NCI-H446 treated with DMSO at 0.1 percent for 48 hours (cell line): Measurements from ENCODE around the gene UBALD1.

ENCODE experiments used
- DNase-seq: peaks from one replicate; lab custom pipeline; 2025; lab: John Stamatoyannopoulos, UW

Gene UBALD1

GRCh38 chr16:4646773-4647643 lies 32.3 kb upstream of the UBALD1 start:
- no peak for DNase-seq

GRCh38 chr16:4641895-4642294 lies 27.2 kb upstream of the UBALD1 start:
- no peak for DNase-seq

GRCh38 chr16:4641306-4641687 lies 26.6 kb upstream of the UBALD1 start:
- no peak for DNase-seq

GRCh38 chr16:4640572-4641305 lies 26.1 kb upstream of the UBALD1 start:
- no peak for DNase-seq

- no peak for DNase-seq
Observed at GRCh38 chr16:4639899-4640509, 25.3 kb upstream of the UBALD1 start.

- DNase-seq, result no peak
Observed at GRCh38 chr16:4637501-4638166, 22.9 kb upstream of the UBALD1 start.

- DNase-seq, result no peak
Observed at GRCh38 chr16:4636196-4636595, 21.5 kb upstream of the UBALD1 start.

- no peak for DNase-seq
Observed at GRCh38 chr16:4634768-4635167, 20.1 kb upstream of the UBALD1 start.

- no peak for DNase-seq
Observed at GRCh38 chr16:4633910-4634635, 19.4 kb upstream of the UBALD1 start.

GRCh38 chr16:4631444-4631843 lies 16.8 kb upstream of the UBALD1 start:
- DNase-seq, result no peak

GRCh38 chr16:4628283-4628682 lies 13.6 kb upstream of the UBALD1 start:
- no peak for DNase-seq

- DNase-seq, result no peak
Observed at GRCh38 chr16:4626396-4626795, 11.7 kb upstream of the UBALD1 start.

GRCh38 chr16:4625560-4626159 lies 11.0 kb upstream of the UBALD1 start:
- no peak for DNase-seq

- DNase-seq, result no peak
Observed at GRCh38 chr16:4624827-4625559, 10.3 kb upstream of the UBALD1 start.

GRCh38 chr16:4624015-4624826 lies 9.5 kb upstream of the UBALD1 start, which contains the start of gene MGRN1:
Gene MGRN1 (plus strand): TSS chr16:4624826. CDS start chr16:4624961, 135 bp downstream.
- DNase-seq, result peak; percentile 92

GRCh38 chr16:4623593-4623992 lies 8.9 kb upstream of the UBALD1 start:
- DNase-seq, result no peak

GRCh38 chr16:4618645-4619418 lies 4.1 kb upstream of the UBALD1 start:
- DNase-seq, result no peak

- no peak for DNase-seq
Observed at GRCh38 chr16:4617880-4618279, 3.2 kb upstream of the UBALD1 start.
